H9 (cell line): Measurements from ENCODE around the gene PHACTR1. TPM values are rescaled to one million over a fixed set of nuclear protein-coding genes. Genes with fewer than 3 reads are reported as not detected.

Experiments used
- DNase-seq: peaks from one replicate; pipeline ENCODE4 v3.0.0-alpha.2; 2017
- H2AFZ ChIP-seq: one replicate; pipeline ENCODE4 v1.6.1; 2013; ENCODE audit warnings: mild to moderate bottlenecking, low read length, control low read depth, moderate library complexity
- H2AK5ac ChIP-seq: 2 replicates; pipeline ENCODE4 v1.6.1; 2013; ENCODE audit warnings: low read length, control low read depth, mixed read lengths; ENCODE audit not compliant: insufficient read length
- H2BK120ac ChIP-seq: one replicate; pipeline ENCODE4 v1.6.1; 2013; ENCODE audit warnings: low read depth, mild to moderate bottlenecking, low read length, control low read depth, inconsistent platforms; ENCODE audit not compliant: poor library complexity, severe bottlenecking
- H2BK12ac ChIP-seq: 2 replicates; pipeline ENCODE4 v1.6.1; 2013; ENCODE audit warnings: low read length, control low read depth, mixed read lengths, low read depth; ENCODE audit not compliant: insufficient read length
- H2BK15ac ChIP-seq: 2 replicates; pipeline ENCODE4 v1.6.1; 2013; ENCODE audit warnings: low read depth, low read length, control low read depth
- H2BK20ac ChIP-seq: one replicate; pipeline ENCODE4 v1.6.1; 2013; ENCODE audit warnings: low read depth, mild to moderate bottlenecking, low read length, control low read depth, inconsistent platforms; ENCODE audit not compliant: poor library complexity, severe bottlenecking
- H2BK5ac ChIP-seq: 2 replicates; pipeline ENCODE4 v1.6.1; 2013; ENCODE audit warnings: low read length, control low read depth, mixed read lengths; ENCODE audit not compliant: insufficient read length
- H3K14ac ChIP-seq: 2 replicates; pipeline ENCODE4 v1.6.1; 2013; ENCODE audit warnings: low read length, control low read depth; ENCODE audit not compliant: insufficient read depth
- H3K18ac ChIP-seq: 2 replicates; pipeline ENCODE4 v1.6.1; 2013; ENCODE audit warnings: low read depth, mild to moderate bottlenecking, mixed read lengths, low read length, control low read depth; ENCODE audit not compliant: insufficient read length
- H3K23ac ChIP-seq: 2 replicates; pipeline ENCODE4 v1.6.1; 2013; ENCODE audit warnings: low read length, control low read depth, mixed read lengths, low read depth; ENCODE audit not compliant: insufficient read length
- H3K23me2 ChIP-seq: 2 replicates; pipeline ENCODE4 v1.6.1; 2013; ENCODE audit warnings: low read depth, mild to moderate bottlenecking, mixed read lengths, low read length, control low read depth; ENCODE audit not compliant: insufficient read length, poor library complexity, severe bottlenecking
- H3K27ac ChIP-seq: 2 replicates; pipeline ENCODE4 v1.5.1; 2013; ENCODE audit warnings: low read length, control low read depth, mixed read lengths, low read depth; ENCODE audit not compliant: insufficient read length
- H3K27me3 ChIP-seq: 2 replicates; pipeline ENCODE4 v1.6.1; 2013; ENCODE audit warnings: low read length, control low read depth, inconsistent platforms; ENCODE audit not compliant: insufficient read depth
- H3K4ac ChIP-seq: 2 replicates; pipeline ENCODE4 v1.6.1; 2013; ENCODE audit warnings: low read depth, mild to moderate bottlenecking, control low read depth, inconsistent platforms, low read length, moderate library complexity
- H3K4me1 ChIP-seq: 2 replicates; pipeline ENCODE4 v1.6.1; 2013; ENCODE audit warnings: low read length, control low read depth, inconsistent platforms; ENCODE audit not compliant: insufficient read depth
- H3K4me2 ChIP-seq: 2 replicates; pipeline ENCODE4 v1.6.1; 2013; ENCODE audit warnings: low read length, control low read depth, mixed read lengths; ENCODE audit not compliant: insufficient read length, insufficient read depth
- H3K56ac ChIP-seq: 2 replicates; pipeline ENCODE4 v1.6.1; 2013; ENCODE audit warnings: low read depth, mild to moderate bottlenecking, mixed read lengths, low read length, control low read depth; ENCODE audit not compliant: insufficient read length
- H3K79me1 ChIP-seq: 2 replicates; pipeline ENCODE4 v1.6.1; 2013; ENCODE audit warnings: low read depth, mild to moderate bottlenecking, moderate library complexity, low read length, control low read depth, inconsistent platforms; ENCODE audit not compliant: insufficient read depth, poor library complexity, severe bottlenecking
- H3K79me2 ChIP-seq: 2 replicates; pipeline ENCODE4 v1.6.1; 2013; ENCODE audit warnings: low read length, control low read depth, inconsistent platforms; ENCODE audit not compliant: insufficient read depth
- H3K9ac ChIP-seq: 2 replicates; pipeline ENCODE4 v1.6.1; 2013; ENCODE audit warnings: low read length, control low read depth, mixed read lengths; ENCODE audit not compliant: insufficient read length; ENCODE audit errors: extremely low read depth
- H3K9me3 ChIP-seq: one replicate; pipeline ENCODE4 v1.6.1; 2013; ENCODE audit warnings: low read depth, low read length, inconsistent platforms; ENCODE audit not compliant: control insufficient read depth
- H3T11ph ChIP-seq: one replicate; pipeline ENCODE4 v1.6.1; 2013; ENCODE audit warnings: mild to moderate bottlenecking, low read length, control low read depth, inconsistent platforms
- H4K20me1 ChIP-seq: one replicate; pipeline ENCODE4 v1.6.1; 2013; ENCODE audit not compliant: control insufficient read depth, insufficient read length, insufficient read depth
- H4K5ac ChIP-seq: 2 replicates; pipeline ENCODE4 v1.6.1; 2013; ENCODE audit warnings: low read depth, mild to moderate bottlenecking, mixed read lengths, low read length, control low read depth; ENCODE audit not compliant: insufficient read length
- H4K8ac ChIP-seq: replicated peaks from 2 replicates; pipeline ENCODE4 v1.6.1; 2013; ENCODE audit warnings: low read length, control low read depth, mixed read lengths, low read depth; ENCODE audit not compliant: insufficient read length
- H4K91ac ChIP-seq: 2 replicates; pipeline ENCODE4 v1.6.1; 2013; ENCODE audit warnings: low read depth, mild to moderate bottlenecking, moderate library complexity, mixed read lengths, low read length, control low read depth; ENCODE audit not compliant: insufficient read length
- H3K27ac Mint-ChIP-seq, 3 experiments: 2 replicates in 2 of 3; 3 replicates in 1 of 3; pipeline ENCODE4 v1.8.0; 2020 to 2021; ENCODE audit warnings: mixed read lengths in 3 of 3, mild to moderate bottlenecking in 1 of 3, moderate library complexity in 1 of 3
- H3K27me3 Mint-ChIP-seq: 2 replicates; pipeline ENCODE4 v1.8.0; 2021; ENCODE audit warnings: low read depth, mild to moderate bottlenecking, moderate library complexity, mixed read lengths
- H3K36me3 Mint-ChIP-seq, 3 experiments: 2 replicates in 2 of 3; 3 replicates in 1 of 3; pipeline ENCODE4 v1.8.0; 2020 to 2021; ENCODE audit warnings: low read depth in 3 of 3, mixed read lengths in 3 of 3; ENCODE audit not compliant: insufficient read depth in 1 of 3
- H3K4me1 Mint-ChIP-seq, 2 experiments: 2 replicates each; pipeline ENCODE4 v1.8.0; 2020; ENCODE audit warnings: mixed read lengths in 2 of 2
- H3K4me3 Mint-ChIP-seq, 2 experiments: 2 replicates in 1 of 2; 3 replicates in 1 of 2; pipeline ENCODE4 v1.8.0; 2020 to 2021; ENCODE audit warnings: mild to moderate bottlenecking in 2 of 2, mixed read lengths in 2 of 2, moderate library complexity in 1 of 2
- H3K9me3 Mint-ChIP-seq, 2 experiments: 2 replicates in 1 of 2; 3 replicates in 1 of 2; pipeline ENCODE4 v1.8.0; 2020; ENCODE audit warnings: mild to moderate bottlenecking in 2 of 2, mixed read lengths in 2 of 2, moderate library complexity in 1 of 2
- WGBS: extraction: QIAGEN DNeasy Blood & Tissue Kit; methylation state at CpG from one replicate; pipeline ENCODE4 v1.1.7; 2013; ENCODE audit warnings: missing lambda C conversion rate, low lambda C conversion rate, mixed read lengths; ENCODE audit not compliant: insufficient read length; ENCODE audit errors: extremely low coverage; 5-methylcytosine and 5-hydroxymethylcytosine counted together
- total RNA-seq: library from RNA; stranded (reverse); gene quantifications from 2 replicates; pipeline ENCODE4 v1.2.1, GENCODE V29; 2021
- TF ChIP-seq, protein P1 (sequence below): fragments of 200-600 bp; sonication (generic); conservative IDR thresholded peaks from 3 replicates; pipeline ENCODE4 v1.8.0; 2021; ENCODE audit warnings: antibody characterized with exemption, mild to moderate bottlenecking

PHACTR1 gene
- total RNA-seq, 1 experiment from 2014 or later: 15.9 TPM

DNA sequence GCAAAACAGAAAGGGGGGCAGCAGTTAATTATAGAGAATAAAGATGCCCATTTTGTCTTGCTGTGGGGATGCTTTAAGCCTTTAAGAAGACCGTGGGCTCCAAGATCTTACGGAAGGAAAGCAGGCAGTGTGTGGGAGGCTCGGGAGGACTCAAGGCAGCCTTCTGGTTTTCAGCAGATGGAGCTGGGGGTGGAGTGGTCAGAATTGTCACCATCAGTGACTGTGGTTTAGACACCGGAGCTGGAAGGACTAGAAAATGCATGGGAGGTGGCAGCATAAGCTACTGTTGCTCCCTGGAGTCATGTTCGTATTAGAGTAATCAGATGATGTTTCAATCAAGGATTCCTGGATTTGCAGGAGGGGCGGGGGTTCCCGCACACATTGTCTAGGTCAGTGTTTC is 3.7 kb downstream of the PHACTR1 start:
- H3K27me3 ChIP-seq: no peaks in the 10 kb centered on the region
- no peak overlapping the region for H4K91ac ChIP-seq
- H3K4ac ChIP-seq: no peak overlapping the region
- H3K4me2 ChIP-seq: no peak overlapping the region
- peaks cover 3% of the 10 kb centered on the region; the same call in 1 of the 2 replicates for H3K27me3 Mint-ChIP-seq
- no peak overlapping the region for H4K8ac ChIP-seq
- no peak overlapping the region for H2BK12ac ChIP-seq
- no peak overlapping the region for H3K56ac ChIP-seq
- H3K9me3 Mint-ChIP-seq: no peaks in the 10 kb centered on the region
- no peak overlapping the region for H2BK15ac ChIP-seq
- no peak overlapping the region for H3K23ac ChIP-seq
- H2BK5ac ChIP-seq: no peak overlapping the region
- no peak overlapping the region for H3K27ac ChIP-seq
- no peak overlapping the region for H2BK20ac ChIP-seq
- DNase-seq: no peak
- no peak overlapping the region for H2BK120ac ChIP-seq
- no peaks in the 10 kb centered on the region for H3K79me2 ChIP-seq
- no peak overlapping the region for H2AK5ac ChIP-seq
- no peak overlapping the region for H3K9ac ChIP-seq
- H3K27ac Mint-ChIP-seq: no peak overlapping the region
- no peaks in the 10 kb centered on the region for H3K23me2 ChIP-seq
- no peak overlapping the region for H2AFZ ChIP-seq
- TF ChIP-seq, protein P1, sequence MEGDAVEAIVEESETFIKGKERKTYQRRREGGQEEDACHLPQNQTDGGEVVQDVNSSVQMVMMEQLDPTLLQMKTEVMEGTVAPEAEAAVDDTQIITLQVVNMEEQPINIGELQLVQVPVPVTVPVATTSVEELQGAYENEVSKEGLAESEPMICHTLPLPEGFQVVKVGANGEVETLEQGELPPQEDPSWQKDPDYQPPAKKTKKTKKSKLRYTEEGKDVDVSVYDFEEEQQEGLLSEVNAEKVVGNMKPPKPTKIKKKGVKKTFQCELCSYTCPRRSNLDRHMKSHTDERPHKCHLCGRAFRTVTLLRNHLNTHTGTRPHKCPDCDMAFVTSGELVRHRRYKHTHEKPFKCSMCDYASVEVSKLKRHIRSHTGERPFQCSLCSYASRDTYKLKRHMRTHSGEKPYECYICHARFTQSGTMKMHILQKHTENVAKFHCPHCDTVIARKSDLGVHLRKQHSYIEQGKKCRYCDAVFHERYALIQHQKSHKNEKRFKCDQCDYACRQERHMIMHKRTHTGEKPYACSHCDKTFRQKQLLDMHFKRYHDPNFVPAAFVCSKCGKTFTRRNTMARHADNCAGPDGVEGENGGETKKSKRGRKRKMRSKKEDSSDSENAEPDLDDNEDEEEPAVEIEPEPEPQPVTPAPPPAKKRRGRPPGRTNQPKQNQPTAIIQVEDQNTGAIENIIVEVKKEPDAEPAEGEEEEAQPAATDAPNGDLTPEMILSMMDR: no peak
- no peak overlapping the region for H3K4me3 Mint-ChIP-seq
- H3K4me1 ChIP-seq: no peaks in the 10 kb centered on the region; the same call in 1 of the 2 replicates
- WGBS: no CpG with 5 or more reads among the region's 7 CpGs
- no peak overlapping the region for H3K18ac ChIP-seq
- H3T11ph ChIP-seq: no peak overlapping the region
- H3K36me3 Mint-ChIP-seq: no peaks in the 10 kb centered on the region
- H3K4me1 Mint-ChIP-seq: peaks cover 33 to 47% of the 10 kb centered on the region in 2 experiments
- H4K20me1 ChIP-seq: no peaks in the 10 kb centered on the region
- no peak overlapping the region for H3K14ac ChIP-seq
- H3K9me3 ChIP-seq: no peaks in the 10 kb centered on the region
- no peaks in the 10 kb centered on the region for H3K79me1 ChIP-seq
- H4K5ac ChIP-seq: no peak overlapping the region
